ENCODE data around the gene RAP1GAP2. TPM values are rescaled to one million over a fixed set of nuclear protein-coding genes. Genes with fewer than 3 reads are reported as not detected.

Gene RAP1GAP2
- polyA plus RNA-seq, 1 of the 3 experiments (the other 2 are of a cell fraction): 22.0 TPM

DNA sequence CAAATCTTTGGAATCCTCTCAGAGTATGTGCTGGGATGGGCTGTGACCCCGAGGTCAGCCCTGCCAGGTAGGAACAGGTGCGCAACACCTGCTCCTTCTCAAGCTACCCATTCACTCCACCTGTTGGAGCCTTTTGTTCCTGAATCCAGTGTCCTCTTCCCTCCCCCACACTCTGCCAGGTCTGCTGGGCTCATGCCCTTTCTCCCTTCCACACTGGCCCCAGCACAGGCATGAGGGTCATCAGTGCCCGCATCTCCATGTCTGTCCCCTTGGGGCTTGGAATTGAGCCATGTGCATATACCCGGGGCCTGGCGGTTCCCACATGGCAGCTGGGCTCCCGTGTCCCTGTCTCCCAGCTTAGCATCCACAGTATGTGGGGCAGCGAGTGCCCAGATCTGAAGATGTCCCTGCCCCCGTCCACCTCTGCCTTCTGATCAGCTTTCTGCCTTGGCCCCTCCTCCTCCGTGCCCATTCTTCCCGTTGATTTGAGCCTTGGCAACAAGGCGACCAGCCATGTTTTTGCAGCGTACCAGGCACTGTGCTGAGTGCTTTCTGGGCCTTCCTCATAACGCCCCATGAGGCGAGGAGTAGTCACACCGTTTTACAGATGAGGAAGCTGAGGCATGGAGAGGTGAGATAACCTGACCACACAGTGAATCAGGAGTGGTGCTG is 102.2 kb downstream of the RAP1GAP2 start:
- WGBS (ENCODE audit: low lambda C conversion rate): 56% methylated on average over 14 of the region's 15 CpGs
- no peaks in the 10 kb centered on the region for H3K9me2 ChIP-seq
- H3K4me3 ChIP-seq (ENCODE audit: low read depth in 2 of 2, low read length in 1 of 2): no peak overlapping the region
- no peaks in the 10 kb centered on the region for H3K9me3 ChIP-seq
- no peaks in the 10 kb centered on the region for H3K36me3 ChIP-seq (replicated peaks in 1 of 2; ENCODE audit: control insufficient read depth in 1 of 2, insufficient read depth in 2 of 2, low read length in 1 of 2)
- H3K9ac ChIP-seq: no peak overlapping the region
- peaks cover 26% of the 10 kb centered on the region; the same call in 1 of the 2 replicates for H4K20me1 ChIP-seq (ENCODE audit: insufficient read depth)
- H3K4me2 ChIP-seq: no peak overlapping the region
- POLR2A ChIA-PET: interaction anchor here (0.7 to 1.3 kb wide), 4 partner anchors 14 to 106 kb away, joined by 3 to 5 read pairs (median 3); no protein-coding TSS in a partner anchor
- H3K27ac ChIP-seq (ENCODE audit: low read depth in 2 of 2, low read length in 1 of 2): peak overlapping the region in 1 of 2 experiments; percentile 80; a peak in 2 of 4 replicates
- H3K27me3 ChIP-seq (ENCODE audit: insufficient read depth): no peaks in the 10 kb centered on the region
- DNase-seq: peak; percentile 85
- CTCF ChIA-PET: interaction anchor here (0.9 to 7.8 kb wide), 9 partner anchors 9 to 114 kb away, joined by 3 to 59 read pairs (median 4); no protein-coding TSS in a partner anchor
- H3K4me1 ChIP-seq (ENCODE audit: control insufficient read depth in 1 of 2, insufficient read depth in 2 of 2, low read depth in 1 of 2, low read length in 1 of 2): peaks cover 0 to 42% of the 10 kb centered on the region in 2 experiments; a peak in 2 of 4 replicates
- TF ChIP-seq TCF12 (IDR thresholded peaks at IDR 0.05): 0 out of 2 replicates have a peak, but pooled peaks have one; percentile 13
- no peak for TF ChIP-seq POLR2AphosphoS5 (IDR thresholded peaks at IDR 0.05; ENCODE audit: low read depth, low read length)
- TF ChIP-seq TAF1 (IDR thresholded peaks at IDR 0.05; ENCODE audit: borderline replicate concordance, low read depth, low read length): no peak
- peak; percentile 90 for TF ChIP-seq RCOR1 (IDR thresholded peaks at IDR 0.05; ENCODE audit: low read length)
- TF ChIP-seq GATA2 (CRISPR knock-in tag; IDR thresholded peaks at IDR 0.05): peak; percentile 94
- TF ChIP-seq FOXM1 (IDR thresholded peaks at IDR 0.05; ENCODE audit: low read depth): no peak
- no peak for TF ChIP-seq CTCF (IDR thresholded peaks at IDR 0.05)
- TF ChIP-seq RFX5 (IDR thresholded peaks at IDR 0.05; ENCODE audit: low read length): no peak
- TF ChIP-seq, protein P1, sequence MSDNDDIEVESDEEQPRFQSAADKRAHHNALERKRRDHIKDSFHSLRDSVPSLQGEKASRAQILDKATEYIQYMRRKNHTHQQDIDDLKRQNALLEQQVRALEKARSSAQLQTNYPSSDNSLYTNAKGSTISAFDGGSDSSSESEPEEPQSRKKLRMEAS (IDR thresholded peaks at IDR 0.05; ENCODE audit: low read depth): no peak
- peak; percentile 63; the same call in 1 of the 2 replicates for TF ChIP-seq FOXJ3 (CRISPR knock-in tag; IDR thresholded peaks at IDR 0.05)
- no peak for TF ChIP-seq TEAD4 (IDR thresholded peaks at IDR 0.05; ENCODE audit: borderline replicate concordance, insufficient read depth)
- TF ChIP-seq ZBTB33 (IDR thresholded peaks at IDR 0.05; ENCODE audit: borderline replicate concordance, low read depth): no peak
- no peak for TF ChIP-seq NRF1 (IDR thresholded peaks at IDR 0.05; ENCODE audit: low read depth, low read length)
- peak; percentile 76; the same call in 1 of the 2 replicates for TF ChIP-seq MXI1 (IDR thresholded peaks at IDR 0.05; ENCODE audit: low read depth, low read length)
- peak in 1 of 2 experiments; percentile 91; a peak in 2 of 4 replicates for TF ChIP-seq EP300 (IDR thresholded peaks at IDR 0.05; ENCODE audit: borderline replicate concordance in 1 of 2, low read depth in 1 of 2, low read length in 1 of 2)
- TF ChIP-seq CHD2 (IDR thresholded peaks at IDR 0.05; ENCODE audit: low read length, partially characterized antibody): peak; percentile 69
- peak; percentile 27; the same call in 1 of the 2 replicates for TF ChIP-seq RAD21 (IDR thresholded peaks at IDR 0.05; ENCODE audit: low read length)
- TF ChIP-seq SMC3 (IDR thresholded peaks at IDR 0.05; ENCODE audit: low read depth, low read length): peak; percentile 16; the same call in 1 of the 2 replicates
- TF ChIP-seq RXRA (IDR thresholded peaks at IDR 0.05; ENCODE audit: borderline replicate concordance, low read depth): no peak
- no peak overlapping the region for H2AFZ ChIP-seq (ENCODE audit: low read depth)
- no peaks in the 10 kb centered on the region for H3F3A ChIP-seq (replicated peaks; ENCODE audit: insufficient read depth)
- H3K79me2 ChIP-seq (ENCODE audit: insufficient read depth): peaks cover 69% of the 10 kb centered on the region

Measured in SK-N-SH (cell line).